Small intestine (tissue), 7 donors: ENCODE data around the gene ADGRL3. TPM values are rescaled to one million over a fixed set of nuclear protein-coding genes. Genes with fewer than 3 reads are reported as not detected.

Experiments used
- DNase-seq, 2 donors: peaks; one replicate each; pipeline versions ENCODE4 v3.0.0 to v3.0.0-alpha.2; 2013
- FAIRE-seq: peaks from 2 replicates; lab custom pipeline; 2012; peaks lifted over from hg19 to GRCh38; lab: Jason Lieb, UNC
- H3K27ac ChIP-seq, 3 donors: one replicate each; pipeline ENCODE4 v1.5.1; 2013; ENCODE audit warnings: low read length in 2 of 3, mild to moderate bottlenecking in 2 of 3, control low read depth in 1 of 3, inconsistent platforms in 1 of 3, low read depth in 1 of 3, moderate library complexity in 1 of 3
- H3K27me3 ChIP-seq, 3 donors: one replicate each; pipeline ENCODE4 v1.6.1; 2013; ENCODE audit warnings: low read length in 3 of 3, inconsistent platforms in 1 of 3; ENCODE audit not compliant: control insufficient read depth in 3 of 3, insufficient read depth in 3 of 3
- H3K36me3 ChIP-seq, 3 donors: one replicate each; pipeline ENCODE4 v1.6.1; 2013; ENCODE audit warnings: low read length in 3 of 3, inconsistent platforms in 1 of 3, low read depth in 1 of 3, mild to moderate bottlenecking in 1 of 3, moderate library complexity in 1 of 3; ENCODE audit not compliant: control insufficient read depth in 3 of 3, insufficient read depth in 2 of 3
- H3K4me1 ChIP-seq, 3 donors: one replicate each; pipeline ENCODE4 v1.6.1; 2013; ENCODE audit warnings: low read length in 2 of 3, inconsistent platforms in 1 of 3, low read depth in 1 of 3, mild to moderate bottlenecking in 1 of 3, moderate library complexity in 1 of 3; ENCODE audit not compliant: control insufficient read depth in 3 of 3, insufficient read depth in 2 of 3
- H3K4me3 ChIP-seq, 3 donors: one replicate each; pipeline ENCODE4 v1.5.1; 2013; ENCODE audit warnings: low read length in 3 of 3, control low read depth in 1 of 3, inconsistent platforms in 1 of 3, low read depth in 1 of 3, mild to moderate bottlenecking in 1 of 3, moderate library complexity in 1 of 3
- H3K9me3 ChIP-seq, 2 donors: one replicate each; pipeline ENCODE4 v1.6.1; 2013; ENCODE audit warnings: low read depth in 1 of 2, low read length in 1 of 2; ENCODE audit not compliant: control insufficient read depth in 2 of 2, insufficient read depth in 1 of 2
- WGBS, 3 donors: extraction: QIAGEN DNeasy Blood & Tissue Kit; methylation state at CpG; one replicate each; pipeline ENCODE4 v1.1.7; 2013; 5-methylcytosine and 5-hydroxymethylcytosine counted together
- polyA plus RNA-seq, 4 donors: library from polyadenylated mRNA; stranded (reverse) in 3 of 4; unstranded in 1 of 4; fragments of 200-250 nt in 3 of 4; fragments of 120-200 nt in 1 of 4; gene quantifications; one replicate each; pipeline versions ENCODE4 v1.2.1 to v1.2.3, GENCODE V29; 2013
- donor health status: healthy with polysubstance abuse.
- donor health status: control.
- donor health status: control.
- donor health status: Bipolar disorder and iron deficiency.
- donor health status: healthy.

Gene ADGRL3
- polyA plus RNA-seq, 4 donors, result under 0.01 to 7.9 (median 1.3) TPM

- Histone ChIP-seq H3K4me1 (peaks cover 2 to 18% (median 7%) of the 10 kb centered on the region in 3 donors), H3K36me3 (no peaks in the 10 kb centered on the region), H3K27me3 (no peaks in the 10 kb centered on the region), H3K4me3 (no peak overlapping the region), H3K9me3 (no peaks in the 10 kb centered on the region), H3K27ac (peak overlapping the region in 2 of 3 donors; percentile 32 to 81)
- FAIRE-seq, result no peak
- 11 to 53% (median 21%) methylated on average over 3 of the region's 3 CpGs for WGBS, 3 donors
- DNase-seq, result peak; percentile 63 to 74
Measured at GRCh38 chr4:61555789-61556188, 355.7 kb downstream of the ADGRL3 start.

GRCh38 chr4:61556277-61556676 is 356.2 kb downstream of the ADGRL3 start:
- H3K27me3 ChIP-seq, result no peaks in the 10 kb centered on the region
- H3K9me3 ChIP-seq, result no peaks in the 10 kb centered on the region
- DNase-seq (peak; percentile 76 to 80), FAIRE-seq (no peak)
- peaks cover 2 to 18% (median 7%) of the 10 kb centered on the region in 3 donors for H3K4me1 ChIP-seq
- H3K4me3 ChIP-seq, result no peak overlapping the region
- H3K36me3 ChIP-seq, result no peaks in the 10 kb centered on the region
- 27 to 52% (median 33%) methylated on average over 1 of the region's 1 CpG for WGBS, 3 donors
- peak overlapping the region; percentile 68 to 81 (median 76) for H3K27ac ChIP-seq

- Histone ChIP-seq H3K4me3 (no peak overlapping the region), H3K4me1 (peaks cover 2 to 18% (median 5%) of the 10 kb centered on the region in 3 donors), H3K27ac (no peak overlapping the region), H3K36me3 (no peaks in the 10 kb centered on the region), H3K9me3 (no peaks in the 10 kb centered on the region), H3K27me3 (no peaks in the 10 kb centered on the region)
- DNase-seq (no peak), FAIRE-seq (no peak)
- 79 to 89% (median 82%) methylated on average over 3 of the region's 3 CpGs for WGBS, 3 donors
Measured at GRCh38 chr4:61559396-61559795, 359.3 kb downstream of the ADGRL3 start.

DNA sequence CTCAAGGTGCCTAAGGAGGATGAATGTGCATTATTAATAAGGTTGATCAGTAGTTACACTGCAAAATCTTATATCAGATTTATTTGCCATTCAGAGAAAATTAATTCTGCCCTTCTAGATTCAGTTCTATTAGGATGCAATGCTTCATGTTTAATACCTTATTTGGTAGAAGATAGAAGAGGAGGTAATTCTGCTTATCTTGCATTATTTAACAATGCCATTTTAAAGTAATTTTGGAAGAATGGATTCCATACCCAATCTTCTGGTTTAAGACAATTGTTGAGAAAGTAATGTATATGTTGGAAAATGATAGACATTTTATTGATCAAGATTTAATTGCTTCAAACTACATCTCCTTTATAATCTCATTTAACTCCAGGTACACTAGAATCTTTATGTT is 360.9 kb downstream of the ADGRL3 start:
- DNase-seq (no peak), FAIRE-seq (no peak)
- H3K4me3 ChIP-seq, result no peak overlapping the region
- no peaks in the 10 kb centered on the region for H3K9me3 ChIP-seq
- no peaks in the 10 kb centered on the region for H3K36me3 ChIP-seq
- peaks cover 0 to 11% (median 2%) of the 10 kb centered on the region in 3 donors for H3K4me1 ChIP-seq
- no peak overlapping the region for H3K27ac ChIP-seq
- no peaks in the 10 kb centered on the region for H3K27me3 ChIP-seq

GRCh38 chr4:61571761-61572559 is 371.8 kb downstream of the ADGRL3 start:
- FAIRE-seq, result no peak

DNA sequence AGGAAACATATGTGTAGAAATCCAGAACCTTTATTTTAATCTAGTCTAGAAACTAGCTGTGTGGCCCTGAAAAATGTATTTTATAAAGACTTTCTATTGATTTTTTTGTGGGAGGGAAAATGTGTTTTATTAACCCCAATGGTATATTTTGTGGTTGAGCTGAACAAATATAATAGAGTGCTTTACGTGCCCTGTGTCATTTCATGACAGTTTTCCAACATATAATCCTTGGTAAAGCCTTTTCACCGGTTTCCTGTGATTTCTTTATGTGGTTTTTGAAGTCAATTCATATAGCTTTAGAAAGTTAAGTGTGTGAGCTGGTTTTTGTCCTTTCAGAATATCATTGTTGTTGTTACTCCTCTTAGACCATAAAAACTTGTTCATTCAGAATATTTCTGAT is 375.7 kb downstream of the ADGRL3 start:
- DNase-seq (no peak), FAIRE-seq (no peak)
- no peaks in the 10 kb centered on the region for H3K9me3 ChIP-seq
- 67 to 86% (median 85%) methylated on average over 2 of the region's 2 CpGs for WGBS, 3 donors
- H3K36me3 ChIP-seq, result no peaks in the 10 kb centered on the region
- no peak overlapping the region for H3K4me3 ChIP-seq
- H3K27ac ChIP-seq, result no peak overlapping the region
- H3K4me1 ChIP-seq, result no peaks in the 10 kb centered on the region
- no peaks in the 10 kb centered on the region for H3K27me3 ChIP-seq

More at GRCh38 chr4:61571761-61572559, 371.8 kb downstream of the ADGRL3 start:
- H3K27me3 ChIP-seq, result no peaks in the 10 kb centered on the region
- no peak for DNase-seq
- no peaks in the 10 kb centered on the region for H3K36me3 ChIP-seq
- no peak overlapping the region for H3K27ac ChIP-seq
- no peak overlapping the region for H3K4me3 ChIP-seq
- H3K9me3 ChIP-seq, result no peaks in the 10 kb centered on the region
- no peaks in the 10 kb centered on the region for H3K4me1 ChIP-seq
- WGBS, 3 donors, result 52 to 80% (median 53%) methylated on average over 2 of the region's 2 CpGs

GRCh38 chr4:61579786-61580185 is 379.7 kb downstream of the ADGRL3 start:
- DNase-seq, result no peak
- WGBS, 3 donors, result 55 to 82% (median 80%) methylated on average over 1 of the region's 1 CpG
- no peaks in the 10 kb centered on the region for H3K27me3 ChIP-seq
- H3K36me3 ChIP-seq, result no peaks in the 10 kb centered on the region
- no peak for FAIRE-seq
- H3K4me3 ChIP-seq, result no peak overlapping the region
- H3K9me3 ChIP-seq, result no peaks in the 10 kb centered on the region
- H3K4me1 ChIP-seq, result no peaks in the 10 kb centered on the region
- no peak overlapping the region for H3K27ac ChIP-seq

- DNase-seq (no peak), FAIRE-seq (no peak)
- no peaks in the 10 kb centered on the region for H3K9me3 ChIP-seq
- no peaks in the 10 kb centered on the region for H3K36me3 ChIP-seq
- H3K4me3 ChIP-seq, result no peak overlapping the region
- no peaks in the 10 kb centered on the region for H3K4me1 ChIP-seq
- no peak overlapping the region for H3K27ac ChIP-seq
- 76 to 80% (median 77%) methylated on average over 5 of the region's 5 CpGs for WGBS, 3 donors
- H3K27me3 ChIP-seq, result no peaks in the 10 kb centered on the region
Measured at GRCh38 chr4:61580721-61581377, 380.7 kb downstream of the ADGRL3 start.
